Measurements from ENCODE around the gene TFCP2L1.
"Not testable (repeated sequence)": the region's sequence is repeated elsewhere in the genome, so short reads cannot be mapped to it uniquely, and the experiment has no call there.

Gene TFCP2L1
- 0 to 1.2 (median 0.09) reads per million in 3 donors for total RNA-seq

DNA sequence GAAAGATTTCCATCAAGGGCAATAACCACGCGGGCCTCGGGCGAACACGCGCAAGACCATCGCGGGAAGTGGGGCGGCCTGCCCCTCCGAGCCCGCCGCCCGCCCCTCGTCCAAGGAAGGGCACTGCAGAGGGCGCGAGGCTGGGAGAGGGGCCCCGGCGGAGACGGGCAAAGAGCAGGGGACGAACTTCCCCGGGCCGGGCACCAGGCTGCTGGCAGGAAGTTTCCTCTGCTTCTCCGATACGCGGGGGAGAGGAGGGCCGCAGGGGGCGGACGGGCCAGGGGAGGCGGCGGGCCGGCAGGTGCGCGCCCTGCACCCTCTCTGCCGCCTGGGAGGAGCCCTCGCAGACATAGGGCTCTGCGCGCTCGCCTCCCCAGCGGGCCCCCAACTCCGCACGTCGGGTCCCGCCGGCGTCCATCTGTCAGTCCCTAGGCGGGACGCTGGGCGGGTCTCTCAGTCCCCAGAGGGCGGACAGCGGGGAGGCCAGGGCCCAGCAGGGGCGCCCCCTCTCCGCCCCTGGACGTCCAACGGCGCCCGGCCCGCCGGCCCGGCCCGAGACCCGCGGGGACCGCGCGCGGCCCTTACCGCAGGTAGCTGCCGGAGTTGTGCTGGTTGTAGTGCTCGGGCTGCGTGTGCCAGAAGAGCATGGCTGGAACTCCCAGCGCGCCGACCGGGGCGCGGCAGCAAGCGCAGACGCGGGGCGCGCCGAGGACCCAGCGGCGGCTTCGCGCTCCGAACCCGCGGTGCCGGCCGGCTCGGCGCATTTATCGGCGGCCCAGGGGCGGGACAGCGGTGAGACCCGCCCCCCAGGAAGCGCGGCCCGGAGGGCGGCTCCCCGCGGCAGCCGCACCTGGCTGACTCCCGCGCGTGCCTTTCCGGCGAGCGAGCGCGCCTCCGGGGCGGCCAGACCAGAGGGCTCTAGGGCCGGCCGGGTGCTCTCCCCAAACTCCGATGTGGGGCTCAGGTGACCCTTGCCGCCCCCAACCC is at the start of gene TFCP2L1:
Gene TFCP2L1 (minus strand): TSS at position 740 of the 987 bp plus-strand sequence. CDS start 93 bp downstream, at position 647.
- H3K36me3 ChIP-seq (ENCODE audit: control insufficient read depth, insufficient read depth, low read length) = no peaks in the 10 kb centered on the region
- no peak for DNase-seq

DNA sequence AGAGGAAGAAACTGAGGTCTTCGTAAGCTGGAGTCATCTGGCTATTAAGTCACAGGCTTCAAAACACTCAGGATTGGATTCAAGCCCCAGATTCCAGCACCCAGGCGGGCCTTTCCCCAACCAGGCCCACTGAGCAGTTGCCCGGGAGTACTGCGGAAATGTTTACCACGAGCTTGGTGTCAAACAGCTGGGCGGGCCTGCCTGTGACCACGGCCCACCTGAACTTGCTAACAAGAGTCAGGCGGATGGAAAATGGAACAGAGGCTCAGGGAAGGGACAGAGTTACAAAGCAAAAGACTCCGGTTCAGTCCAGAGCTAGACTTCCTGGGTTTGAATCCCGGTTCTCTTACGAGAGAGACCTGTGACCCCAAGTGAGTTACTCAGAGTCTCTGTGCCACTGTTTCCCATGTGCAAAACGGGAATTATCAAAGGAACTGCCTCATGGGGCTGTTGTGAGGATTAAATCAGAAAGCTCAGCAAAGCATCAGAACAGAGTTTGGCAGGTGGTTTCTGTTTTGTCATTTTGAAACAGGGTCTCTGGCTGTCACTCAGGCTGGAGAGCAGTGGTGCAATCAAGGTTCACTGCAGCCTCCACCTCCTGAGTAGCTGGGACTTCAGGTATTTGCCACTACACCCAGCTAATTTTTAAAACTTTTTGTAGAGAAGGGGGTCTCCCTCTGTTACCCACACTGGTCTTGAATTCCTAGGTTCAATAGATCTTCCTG is 49.0 kb upstream of the TFCP2L1 start:
- Histone ChIP-seq H3K4me3 (ENCODE audit: insufficient read depth, low read depth, low read length, poor library complexity, severe bottlenecking) (no peak overlapping the region), H3K9me3 (ENCODE audit: control insufficient read depth, low read length) (no peaks in the 10 kb centered on the region), H3K27ac (ENCODE audit: insufficient read depth, low read length, poor library complexity, severe bottlenecking) (no peak overlapping the region), H3K36me3 (ENCODE audit: control insufficient read depth, insufficient read depth, low read length) (peaks cover 10% of the 10 kb centered on the region), H3K4me1 (ENCODE audit: control insufficient read depth, insufficient read depth, low read length, poor library complexity, severe bottlenecking) (no peaks in the 10 kb centered on the region), H3K27me3 (replicated peaks; ENCODE audit: control insufficient read depth, insufficient read depth, low read length, poor library complexity, severe bottlenecking) (no peaks in the 10 kb centered on the region)
- no peak for DNase-seq

More for the DNA sequence above, at the start of gene TFCP2L1:
- peaks cover 4% of the 10 kb centered on the region for H3K4me1 ChIP-seq (ENCODE audit: control insufficient read depth, insufficient read depth, low read length, poor library complexity, severe bottlenecking)
- no peak within 1 kb of the TSS for H3K27ac ChIP-seq (ENCODE audit: insufficient read depth, low read length, poor library complexity, severe bottlenecking)
- H3K27me3 ChIP-seq (replicated peaks; ENCODE audit: control insufficient read depth, insufficient read depth, low read length, poor library complexity, severe bottlenecking) = peaks cover 7% of the 10 kb centered on the region
- H3K9me3 ChIP-seq (ENCODE audit: control insufficient read depth, low read length) = no peaks in the 10 kb centered on the region
- peak within 1 kb of the TSS; percentile 32 for H3K4me3 ChIP-seq (ENCODE audit: insufficient read depth, low read depth, low read length, poor library complexity, severe bottlenecking)

GRCh38 chr2:121333231-121333630 is 48.2 kb upstream of the TFCP2L1 start:
- Histone ChIP-seq H3K36me3 (ENCODE audit: control insufficient read depth, insufficient read depth, low read length) (peaks cover 3% of the 10 kb centered on the region), H3K27me3 (replicated peaks; ENCODE audit: control insufficient read depth, insufficient read depth, low read length, poor library complexity, severe bottlenecking) (no peaks in the 10 kb centered on the region), H3K4me3 (ENCODE audit: insufficient read depth, low read depth, low read length, poor library complexity, severe bottlenecking) (no peak overlapping the region), H3K4me1 (ENCODE audit: control insufficient read depth, insufficient read depth, low read length, poor library complexity, severe bottlenecking) (no peaks in the 10 kb centered on the region), H3K9me3 (ENCODE audit: control insufficient read depth, low read length) (no peaks in the 10 kb centered on the region), H3K27ac (ENCODE audit: insufficient read depth, low read length, poor library complexity, severe bottlenecking) (no peak overlapping the region)
- DNase-seq = no peak

DNA sequence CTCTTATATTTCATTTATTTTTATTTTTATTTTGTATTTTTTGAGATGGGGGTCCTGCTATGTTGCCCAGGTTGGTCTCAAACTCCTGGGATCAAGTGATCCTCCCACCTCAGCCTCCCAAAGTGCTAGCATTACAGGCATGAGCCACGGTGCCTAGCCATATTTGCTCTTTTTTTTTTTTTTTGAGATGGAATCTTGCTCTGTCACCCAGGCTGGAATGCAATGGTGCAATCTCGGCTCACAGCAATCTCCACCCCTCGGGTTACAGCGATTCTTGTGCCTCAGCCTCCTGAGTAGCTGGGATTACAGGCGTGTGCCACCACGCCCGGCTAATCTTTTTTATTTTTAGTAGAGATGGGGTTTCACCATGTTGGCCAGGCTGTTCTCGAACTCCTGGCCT is 46.3 kb upstream of the TFCP2L1 start:
- not testable (repeated sequence) for H3K9me3 ChIP-seq (ENCODE audit: control insufficient read depth, low read length); H3K27me3 ChIP-seq (replicated peaks; ENCODE audit: control insufficient read depth, insufficient read depth, low read length, poor library complexity, severe bottlenecking); DNase-seq; H3K36me3 ChIP-seq (ENCODE audit: control insufficient read depth, insufficient read depth, low read length); H3K4me1 ChIP-seq (ENCODE audit: control insufficient read depth, insufficient read depth, low read length, poor library complexity, severe bottlenecking); H3K27ac ChIP-seq (ENCODE audit: insufficient read depth, low read length, poor library complexity, severe bottlenecking); H3K4me3 ChIP-seq (ENCODE audit: insufficient read depth, low read depth, low read length, poor library complexity, severe bottlenecking)

- H3K36me3 ChIP-seq (ENCODE audit: control insufficient read depth, insufficient read depth, low read length) = no peaks in the 10 kb centered on the region
Measured at GRCh38 chr2:121330921-121331320, 45.9 kb upstream of the TFCP2L1 start.

DNA sequence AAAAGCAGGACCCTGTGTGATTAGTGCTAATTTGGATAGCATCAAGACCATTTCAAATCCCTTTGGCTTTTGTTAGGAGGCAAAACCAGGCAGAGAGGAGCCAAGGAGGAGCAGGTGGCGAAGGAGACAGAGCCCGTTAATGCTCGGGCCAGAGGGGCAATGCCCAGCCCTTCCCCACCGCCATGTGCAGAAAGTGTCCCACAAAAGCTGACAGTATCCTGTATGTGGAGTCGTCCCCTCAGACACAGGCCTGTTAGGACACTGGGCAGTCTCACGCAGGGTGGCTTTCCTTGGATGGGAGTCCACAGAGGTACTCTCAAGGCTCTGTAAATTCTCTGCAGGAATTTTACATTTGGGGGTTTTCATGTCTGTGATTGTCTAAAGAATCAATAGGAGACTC is 44.8 kb upstream of the TFCP2L1 start:
- Histone ChIP-seq H3K4me3 (ENCODE audit: insufficient read depth, low read depth, low read length, poor library complexity, severe bottlenecking) (no peak overlapping the region), H3K27me3 (replicated peaks; ENCODE audit: control insufficient read depth, insufficient read depth, low read length, poor library complexity, severe bottlenecking) (no peaks in the 10 kb centered on the region), H3K27ac (ENCODE audit: insufficient read depth, low read length, poor library complexity, severe bottlenecking) (no peak overlapping the region), H3K4me1 (ENCODE audit: control insufficient read depth, insufficient read depth, low read length, poor library complexity, severe bottlenecking) (no peaks in the 10 kb centered on the region), H3K36me3 (ENCODE audit: control insufficient read depth, insufficient read depth, low read length) (no peaks in the 10 kb centered on the region), H3K9me3 (ENCODE audit: control insufficient read depth, low read length) (no peaks in the 10 kb centered on the region)
- no peak for DNase-seq

More at GRCh38 chr2:121330921-121331320, 45.9 kb upstream of the TFCP2L1 start:
- DNase-seq = no peak
- no peak overlapping the region for H3K4me3 ChIP-seq (ENCODE audit: insufficient read depth, low read depth, low read length, poor library complexity, severe bottlenecking)
- no peaks in the 10 kb centered on the region for H3K27me3 ChIP-seq (replicated peaks; ENCODE audit: control insufficient read depth, insufficient read depth, low read length, poor library complexity, severe bottlenecking)
- no peaks in the 10 kb centered on the region for H3K4me1 ChIP-seq (ENCODE audit: control insufficient read depth, insufficient read depth, low read length, poor library complexity, severe bottlenecking)
- no peak overlapping the region for H3K27ac ChIP-seq (ENCODE audit: insufficient read depth, low read length, poor library complexity, severe bottlenecking)
- no peaks in the 10 kb centered on the region for H3K9me3 ChIP-seq (ENCODE audit: control insufficient read depth, low read length)

DNA sequence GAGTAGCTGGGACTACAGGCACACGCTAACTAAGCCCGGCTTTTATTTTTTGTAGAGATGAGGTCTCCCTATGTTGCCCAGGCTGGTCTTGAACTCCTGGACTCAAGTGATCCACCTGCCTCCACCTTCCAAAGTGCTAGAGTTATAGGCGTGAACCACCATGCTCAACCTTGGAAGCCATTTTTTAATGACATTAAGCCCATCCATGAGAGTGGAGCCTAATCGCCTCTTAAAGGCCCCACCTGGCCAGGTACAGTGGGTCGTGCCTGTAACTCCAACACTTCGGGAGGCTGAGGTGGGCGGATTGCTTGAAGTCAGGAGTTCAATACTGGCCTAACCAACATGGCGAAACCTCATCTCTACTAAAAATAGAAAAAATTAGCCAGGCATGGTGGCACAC is 41.6 kb upstream of the TFCP2L1 start:
- DNase-seq = no peak

DNA sequence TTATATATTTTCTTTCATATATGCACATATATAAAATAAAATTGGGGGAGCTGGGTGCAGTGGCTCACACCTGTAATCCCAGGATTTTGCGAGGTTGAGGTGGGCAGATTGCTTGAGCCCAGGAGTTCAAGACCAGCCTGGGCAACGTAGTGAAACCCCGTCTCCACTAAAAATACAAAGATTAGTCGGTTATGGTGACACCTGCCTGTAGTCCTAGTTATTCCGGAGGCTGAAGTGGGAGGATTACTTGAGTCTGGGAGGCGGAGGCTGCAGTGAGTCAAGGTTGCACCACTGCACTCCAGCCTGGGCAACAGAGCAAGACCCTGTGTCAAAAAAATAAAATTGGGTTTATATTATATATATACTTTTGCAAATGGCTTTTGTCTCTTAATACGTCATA is 39.6 kb upstream of the TFCP2L1 start:
- H3K27me3 ChIP-seq (replicated peaks; ENCODE audit: control insufficient read depth, insufficient read depth, low read length, poor library complexity, severe bottlenecking) = no peaks in the 10 kb centered on the region
- H3K9me3 ChIP-seq (ENCODE audit: control insufficient read depth, low read length) = no peaks in the 10 kb centered on the region
- DNase-seq = no peak
- H3K27ac ChIP-seq (ENCODE audit: insufficient read depth, low read length, poor library complexity, severe bottlenecking) = no peak overlapping the region
- no peak overlapping the region for H3K4me3 ChIP-seq (ENCODE audit: insufficient read depth, low read depth, low read length, poor library complexity, severe bottlenecking)
- H3K4me1 ChIP-seq (ENCODE audit: control insufficient read depth, insufficient read depth, low read length, poor library complexity, severe bottlenecking) = no peaks in the 10 kb centered on the region
- no peaks in the 10 kb centered on the region for H3K36me3 ChIP-seq (ENCODE audit: control insufficient read depth, insufficient read depth, low read length)

More for the DNA sequence above, 41.6 kb upstream of the TFCP2L1 start:
- H3K27me3 ChIP-seq (replicated peaks; ENCODE audit: control insufficient read depth, insufficient read depth, low read length, poor library complexity, severe bottlenecking) = no peaks in the 10 kb centered on the region
- no peaks in the 10 kb centered on the region for H3K9me3 ChIP-seq (ENCODE audit: control insufficient read depth, low read length)
- no peak overlapping the region for H3K27ac ChIP-seq (ENCODE audit: insufficient read depth, low read length, poor library complexity, severe bottlenecking)
- no peaks in the 10 kb centered on the region for H3K4me1 ChIP-seq (ENCODE audit: control insufficient read depth, insufficient read depth, low read length, poor library complexity, severe bottlenecking)
- H3K4me3 ChIP-seq (ENCODE audit: insufficient read depth, low read depth, low read length, poor library complexity, severe bottlenecking) = no peak overlapping the region
- no peaks in the 10 kb centered on the region for H3K36me3 ChIP-seq (ENCODE audit: control insufficient read depth, insufficient read depth, low read length)

GRCh38 chr2:121321476-121321875 is 36.5 kb upstream of the TFCP2L1 start:
- Histone ChIP-seq H3K4me1 (ENCODE audit: control insufficient read depth, insufficient read depth, low read length, poor library complexity, severe bottlenecking) (no peaks in the 10 kb centered on the region), H3K4me3 (ENCODE audit: insufficient read depth, low read depth, low read length, poor library complexity, severe bottlenecking) (no peak overlapping the region), H3K36me3 (ENCODE audit: control insufficient read depth, insufficient read depth, low read length) (no peaks in the 10 kb centered on the region), H3K27ac (ENCODE audit: insufficient read depth, low read length, poor library complexity, severe bottlenecking) (no peak overlapping the region), H3K27me3 (replicated peaks; ENCODE audit: control insufficient read depth, insufficient read depth, low read length, poor library complexity, severe bottlenecking) (no peaks in the 10 kb centered on the region), H3K9me3 (ENCODE audit: control insufficient read depth, low read length) (no peaks in the 10 kb centered on the region)
- DNase-seq = no peak

GRCh38 chr2:121319941-121320340 is 34.9 kb upstream of the TFCP2L1 start:
- DNase-seq = no peak
- Histone ChIP-seq H3K27me3 (replicated peaks; ENCODE audit: control insufficient read depth, insufficient read depth, low read length, poor library complexity, severe bottlenecking) (no peaks in the 10 kb centered on the region), H3K4me3 (ENCODE audit: insufficient read depth, low read depth, low read length, poor library complexity, severe bottlenecking) (no peak overlapping the region), H3K4me1 (ENCODE audit: control insufficient read depth, insufficient read depth, low read length, poor library complexity, severe bottlenecking) (no peaks in the 10 kb centered on the region), H3K36me3 (ENCODE audit: control insufficient read depth, insufficient read depth, low read length) (no peaks in the 10 kb centered on the region), H3K9me3 (ENCODE audit: control insufficient read depth, low read length) (no peaks in the 10 kb centered on the region), H3K27ac (ENCODE audit: insufficient read depth, low read length, poor library complexity, severe bottlenecking) (no peak overlapping the region)

Measured in effector memory CD4-positive, alpha-beta T cell (primary cell).